Keratinocyte (primary cell): ENCODE measurements around the gene CAPZB. TPM values are rescaled to one million over a fixed set of nuclear protein-coding genes. Genes with fewer than 3 reads are reported as not detected.

Experiments used
- DNase-seq: peaks from one replicate; pipeline ENCODE4 v3.0.0-alpha.2; 2011; ENCODE audit warnings: low read depth, missing footprints, low spot score
- FAIRE-seq: peaks from 2 replicates; lab custom pipeline; 2011; peaks lifted over from hg19 to GRCh38; lab: Jason Lieb, UNC
- H2AFZ ChIP-seq: 2 replicates; pipeline ENCODE4 v1.6.0; 2012; ENCODE audit warnings: low read length, control low read depth, inconsistent platforms; ENCODE audit not compliant: control insufficient read depth
- H3K27ac ChIP-seq: 2 replicates; pipeline ENCODE4 v1.5.1; 2011; ENCODE audit warnings: low read length; ENCODE audit not compliant: control insufficient read depth, insufficient read depth
- H3K27me3 ChIP-seq: 3 replicates; pipeline ENCODE4 v1.6.0; 2011; ENCODE audit warnings: low read length; ENCODE audit not compliant: control insufficient read depth, insufficient read depth; ENCODE audit errors: extremely low read depth
- H3K36me3 ChIP-seq, 2 experiments: 2 replicates in 1 of 2; 3 replicates in 1 of 2; pipeline ENCODE4 v1.5.1; 2011; ENCODE audit warnings: low read length in 2 of 2, mild to moderate bottlenecking in 1 of 2; ENCODE audit not compliant: control insufficient read depth in 2 of 2, insufficient read depth in 2 of 2; ENCODE audit errors: extremely low read depth in 1 of 2
- H3K4me1 ChIP-seq: 3 replicates; pipeline ENCODE4 v1.5.1; 2011; ENCODE audit warnings: low read length; ENCODE audit not compliant: control insufficient read depth, insufficient read depth; ENCODE audit errors: extremely low read depth
- H3K4me2 ChIP-seq: 3 replicates; pipeline ENCODE4 v1.6.0; 2011; ENCODE audit warnings: low read depth, low read length; ENCODE audit not compliant: control insufficient read depth, insufficient read depth; ENCODE audit errors: extremely low read depth
- H3K4me3 ChIP-seq, 3 experiments: fragments of 200-600 bp in 1 of 3; sonication (generic) in 1 of 3; 2 replicates in 2 of 3; 3 replicates in 1 of 3; pipeline ENCODE4 v1.5.1; 2011 to 2016; ENCODE audit warnings: low read length in 3 of 3, mild to moderate bottlenecking in 3 of 3, control low read depth in 2 of 3, inconsistent platforms in 1 of 3, low read depth in 1 of 3, mixed read lengths in 1 of 3, mixed run types in 1 of 3, moderate library complexity in 1 of 3; ENCODE audit not compliant: control insufficient read depth in 2 of 3, insufficient read depth in 2 of 3; ENCODE audit errors: extremely low read depth in 1 of 3
- H3K79me2 ChIP-seq: 2 replicates; pipeline ENCODE4 v1.6.0; 2012; ENCODE audit warnings: low read length; ENCODE audit not compliant: control insufficient read depth, insufficient read depth
- H3K9ac ChIP-seq: 3 replicates; pipeline ENCODE4 v1.6.0; 2011; ENCODE audit warnings: low read length; ENCODE audit not compliant: control insufficient read depth, insufficient read depth; ENCODE audit errors: extremely low read depth
- H3K9me1 ChIP-seq: 3 replicates; pipeline ENCODE4 v1.6.0; 2011; ENCODE audit warnings: low read length; ENCODE audit not compliant: control insufficient read depth, insufficient read depth; ENCODE audit errors: extremely low read depth
- H3K9me3 ChIP-seq: 2 replicates; pipeline ENCODE4 v1.5.1; 2012; ENCODE audit warnings: low read depth, low read length; ENCODE audit not compliant: control insufficient read depth
- H4K20me1 ChIP-seq: 3 replicates; pipeline ENCODE4 v1.6.0; 2011; ENCODE audit warnings: low read length; ENCODE audit not compliant: control insufficient read depth, insufficient read depth; ENCODE audit errors: extremely low read depth
- EZH2 ChIP-seq: IDR thresholded peaks from one replicate; pipeline ENCODE4 v1.6.1; 2012; ENCODE audit warnings: inconsistent platforms, mild to moderate bottlenecking, low read length, moderate library complexity
- dilution Hi-C: fragments of 300-500 bp; cut with MboI; formaldehyde crosslinking; loops from one replicate; pipeline ENCODE4 v1.7.0; 2020; ENCODE audit warnings: low sequenced_read_pairs; ENCODE audit not compliant: extremely low pct_ligation_motif_present
- polyA plus RNA-seq, 5 experiments: library from polyadenylated mRNA; depleted of rRNA in 3 of 5; stranded (reverse) in 3 of 5; stranded (forward) in 1 of 5; unstranded in 1 of 5; fragments of >200 nt; gene quantifications; 1 replicate in 1 of 5; 2 replicates in 3 of 5; 3 replicates in 1 of 5; pipeline versions ENCODE4 v1.2.1 to v1.2.3, GENCODE V29; 2011 to 2012; ENCODE audit warnings: missing spikeins in 2 of 5, low read depth in 1 of 5, low replicate concordance in 1 of 5
- TF ChIP-seq, protein P1 (sequence below), 3 experiments: IDR thresholded peaks in 1 of 3; conservative IDR thresholded peaks in 1 of 3; optimal IDR thresholded peaks in 1 of 3; 2 replicates in 2 of 3; 3 replicates in 1 of 3; pipeline versions ENCODE3 to v1.5.1; 2011; ENCODE audit warnings: low read length in 3 of 3, mild to moderate bottlenecking in 3 of 3, moderate library complexity in 2 of 3, control low read depth in 1 of 3, inconsistent platforms in 1 of 3; ENCODE audit not compliant: insufficient read depth in 2 of 3; ENCODE audit errors: extremely low read depth in 1 of 3

CAPZB gene
- polyA plus RNA-seq, 1 donor (not counting 4 experiments of a cell fraction or from before 2014, with no cell fraction given): 193 TPM

DNA sequence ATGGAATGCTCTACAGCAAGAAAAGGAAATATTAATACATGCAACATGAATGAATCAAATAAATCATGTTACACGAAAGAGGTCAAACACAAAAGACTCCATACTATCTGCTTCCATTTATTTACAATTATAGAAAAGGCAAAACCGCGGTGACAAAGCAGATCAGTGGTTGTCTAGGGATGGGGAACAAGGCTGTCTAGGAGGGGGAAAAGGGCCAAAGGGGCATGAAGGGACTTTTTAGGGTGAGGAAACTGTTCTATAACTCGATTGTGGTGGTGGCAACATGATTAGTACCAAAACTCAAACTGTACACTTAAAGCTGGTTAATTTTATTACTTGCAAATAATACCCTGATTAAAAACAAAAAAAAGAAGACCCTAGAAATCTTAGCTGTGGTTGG, 20.6 kb downstream of the CAPZB start:
- DNase-seq (no peak), FAIRE-seq (no peak)
- Histone ChIP-seq H3K9ac (no peak overlapping the region), H3K4me2 (no peak overlapping the region), H3K27ac (no peak overlapping the region), H3K36me3 (peaks cover 9 to 13% of the 10 kb centered on the region in 2 experiments), H3K4me3 (no peak overlapping the region), H3K9me3 (no peaks in the 10 kb centered on the region), H3K9me1 (peaks cover 10% of the 10 kb centered on the region), H3K27me3 (no peaks in the 10 kb centered on the region), H3K79me2 (peaks cover 90% of the 10 kb centered on the region), H2AFZ (no peak overlapping the region), H4K20me1 (peaks cover 48% of the 10 kb centered on the region), H3K4me1 (peaks cover 23% of the 10 kb centered on the region)
- dilution Hi-C loops: no loop called here
- no peak for TF ChIP-seq EZH2
- TF ChIP-seq, protein P1, sequence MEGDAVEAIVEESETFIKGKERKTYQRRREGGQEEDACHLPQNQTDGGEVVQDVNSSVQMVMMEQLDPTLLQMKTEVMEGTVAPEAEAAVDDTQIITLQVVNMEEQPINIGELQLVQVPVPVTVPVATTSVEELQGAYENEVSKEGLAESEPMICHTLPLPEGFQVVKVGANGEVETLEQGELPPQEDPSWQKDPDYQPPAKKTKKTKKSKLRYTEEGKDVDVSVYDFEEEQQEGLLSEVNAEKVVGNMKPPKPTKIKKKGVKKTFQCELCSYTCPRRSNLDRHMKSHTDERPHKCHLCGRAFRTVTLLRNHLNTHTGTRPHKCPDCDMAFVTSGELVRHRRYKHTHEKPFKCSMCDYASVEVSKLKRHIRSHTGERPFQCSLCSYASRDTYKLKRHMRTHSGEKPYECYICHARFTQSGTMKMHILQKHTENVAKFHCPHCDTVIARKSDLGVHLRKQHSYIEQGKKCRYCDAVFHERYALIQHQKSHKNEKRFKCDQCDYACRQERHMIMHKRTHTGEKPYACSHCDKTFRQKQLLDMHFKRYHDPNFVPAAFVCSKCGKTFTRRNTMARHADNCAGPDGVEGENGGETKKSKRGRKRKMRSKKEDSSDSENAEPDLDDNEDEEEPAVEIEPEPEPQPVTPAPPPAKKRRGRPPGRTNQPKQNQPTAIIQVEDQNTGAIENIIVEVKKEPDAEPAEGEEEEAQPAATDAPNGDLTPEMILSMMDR (optimal IDR thresholded peaks at IDR 0.05 in 1 of 3, IDR thresholded peaks at IDR 0.05 in 1 of 3, conservative IDR thresholded peaks at IDR 0.05 in 1 of 3; ENCODE audit: extremely low read depth in 1 of 3, insufficient read depth in 2 of 3, low read length in 3 of 3): no peak

DNA sequence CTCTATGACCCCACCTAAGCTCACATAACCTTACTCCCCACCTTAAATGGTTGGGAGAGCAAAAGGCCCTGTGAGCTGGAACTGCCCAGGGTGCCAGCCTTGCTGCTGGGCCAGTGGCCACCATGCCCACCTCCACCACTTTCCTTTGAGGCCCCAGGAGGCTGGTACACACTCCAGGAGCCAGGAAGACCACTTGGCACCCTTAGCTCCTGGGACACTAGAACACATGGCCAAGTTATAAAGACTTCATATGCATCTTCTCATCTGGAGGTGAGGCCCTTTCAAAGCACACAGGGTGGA, 21.9 kb downstream of the CAPZB start:
- H3K36me3 ChIP-seq: peaks cover 9 to 13% of the 10 kb centered on the region in 2 experiments
- DNase-seq: no peak

More for the DNA sequence above, 21.9 kb downstream of the CAPZB start:
- Histone ChIP-seq H3K79me2 (peaks cover 91% of the 10 kb centered on the region), H3K9me3 (no peaks in the 10 kb centered on the region), H4K20me1 (peaks cover 51% of the 10 kb centered on the region), H3K9ac (no peak overlapping the region), H3K27me3 (no peaks in the 10 kb centered on the region), H3K9me1 (peaks cover 10% of the 10 kb centered on the region), H3K4me1 (peaks cover 10% of the 10 kb centered on the region), H2AFZ (no peak overlapping the region), H3K4me2 (no peak overlapping the region), H3K4me3 (no peak overlapping the region), H3K27ac (no peak overlapping the region)
- TF ChIP-seq EZH2: no peak
- TF ChIP-seq, protein P1 (optimal IDR thresholded peaks at IDR 0.05 in 1 of 3, IDR thresholded peaks at IDR 0.05 in 1 of 3, conservative IDR thresholded peaks at IDR 0.05 in 1 of 3; ENCODE audit: extremely low read depth in 1 of 3, insufficient read depth in 2 of 3, low read length in 3 of 3): no peak
- dilution Hi-C loops: no loop called here
- no peak for FAIRE-seq
